Stimulated activated CD4-positive, alpha-beta T cell treated with anti-CD3 and anti-CD28 coated beads, Interleukin-12 subunit alpha, Interleukin-12 subunit beta, amount 100 ng/mL, for 4 hours (primary cell): ENCODE measurements around the gene COMMD6.
"Not testable (repeated sequence)": the region's sequence is repeated elsewhere in the genome, so short reads cannot be mapped to it uniquely, and the experiment has no call there.

Experiments used
- DNase-seq: peaks from one replicate; pipeline ENCODE4 v3.0.0-alpha.2; 2020

The COMMD6 gene

GRCh38 chr13:75537401-75538365 is at the start of gene COMMD6:
COMMD6 (minus strand) TSS chr13:75537841; CDS start chr13:75537805, 36 bp downstream.
- DNase-seq = peak; percentile 64

- no peak for DNase-seq
Observed at GRCh38 chr13:75585153-75585552, 47.5 kb upstream of the COMMD6 start.

GRCh38 chr13:75583091-75583490 is 45.5 kb upstream of the COMMD6 start:
- no peak for DNase-seq

GRCh38 chr13:75581874-75582640 is 44.4 kb upstream of the COMMD6 start:
- no peak for DNase-seq

GRCh38 chr13:75579529-75579928 is 41.9 kb upstream of the COMMD6 start:
- no peak for DNase-seq

GRCh38 chr13:75569576-75569975 is 31.9 kb upstream of the COMMD6 start:
- DNase-seq = no peak

GRCh38 chr13:75566658-75567057 is 29.0 kb upstream of the COMMD6 start:
- DNase-seq = no peak

- no peak for DNase-seq
Observed at GRCh38 chr13:75558145-75558840, 20.7 kb upstream of the COMMD6 start.

GRCh38 chr13:75556961-75557360 is 19.3 kb upstream of the COMMD6 start:
- DNase-seq = no peak

- no peak for DNase-seq
Observed at GRCh38 chr13:75555836-75556235, 18.2 kb upstream of the COMMD6 start.

GRCh38 chr13:75554981-75555380 is 17.3 kb upstream of the COMMD6 start:
- no peak for DNase-seq

- DNase-seq = no peak
Observed at GRCh38 chr13:75554464-75554863, 16.8 kb upstream of the COMMD6 start.

GRCh38 chr13:75550159-75550567 is 12.5 kb upstream of the COMMD6 start:
- no peak for DNase-seq

GRCh38 chr13:75549262-75550158 is 11.9 kb upstream of the COMMD6 start, which contains the start of gene UCHL3:
UCHL3 (plus strand) TSS chr13:75549791; CDS start chr13:75549821, 30 bp downstream.
- DNase-seq = peak; percentile 98

- no peak for DNase-seq
Observed at GRCh38 chr13:75547917-75548316, 10.3 kb upstream of the COMMD6 start.

GRCh38 chr13:75545386-75545785 is 7.7 kb upstream of the COMMD6 start:
- DNase-seq = not testable (repeated sequence)

- DNase-seq = no peak
Observed at GRCh38 chr13:75544681-75545330, 7.2 kb upstream of the COMMD6 start.

GRCh38 chr13:75541961-75542360 is 4.3 kb upstream of the COMMD6 start:
- no peak for DNase-seq

- no peak for DNase-seq
Observed at GRCh38 chr13:75541287-75541686, 3.6 kb upstream of the COMMD6 start.

- DNase-seq = no peak
Observed at GRCh38 chr13:75533861-75534260, 3.8 kb downstream of the COMMD6 start.

GRCh38 chr13:75530549-75530961 is 7.1 kb downstream of the COMMD6 start:
- no peak for DNase-seq
